Stimulated activated CD8-positive, alpha-beta memory T cell treated with anti-CD3 and anti-CD28 coated beads, Interleukin-4, amount 100 ng/mL, for 4 hours (primary cell): ENCODE results near the gene CHST15.

Source experiments
- DNase-seq, 2 donors: peaks; one replicate each; pipeline ENCODE4 v3.0.0-alpha.2; 2020; ENCODE audit warnings: low read depth in 2 of 2, low spot score in 1 of 2

The CHST15 gene

DNA sequence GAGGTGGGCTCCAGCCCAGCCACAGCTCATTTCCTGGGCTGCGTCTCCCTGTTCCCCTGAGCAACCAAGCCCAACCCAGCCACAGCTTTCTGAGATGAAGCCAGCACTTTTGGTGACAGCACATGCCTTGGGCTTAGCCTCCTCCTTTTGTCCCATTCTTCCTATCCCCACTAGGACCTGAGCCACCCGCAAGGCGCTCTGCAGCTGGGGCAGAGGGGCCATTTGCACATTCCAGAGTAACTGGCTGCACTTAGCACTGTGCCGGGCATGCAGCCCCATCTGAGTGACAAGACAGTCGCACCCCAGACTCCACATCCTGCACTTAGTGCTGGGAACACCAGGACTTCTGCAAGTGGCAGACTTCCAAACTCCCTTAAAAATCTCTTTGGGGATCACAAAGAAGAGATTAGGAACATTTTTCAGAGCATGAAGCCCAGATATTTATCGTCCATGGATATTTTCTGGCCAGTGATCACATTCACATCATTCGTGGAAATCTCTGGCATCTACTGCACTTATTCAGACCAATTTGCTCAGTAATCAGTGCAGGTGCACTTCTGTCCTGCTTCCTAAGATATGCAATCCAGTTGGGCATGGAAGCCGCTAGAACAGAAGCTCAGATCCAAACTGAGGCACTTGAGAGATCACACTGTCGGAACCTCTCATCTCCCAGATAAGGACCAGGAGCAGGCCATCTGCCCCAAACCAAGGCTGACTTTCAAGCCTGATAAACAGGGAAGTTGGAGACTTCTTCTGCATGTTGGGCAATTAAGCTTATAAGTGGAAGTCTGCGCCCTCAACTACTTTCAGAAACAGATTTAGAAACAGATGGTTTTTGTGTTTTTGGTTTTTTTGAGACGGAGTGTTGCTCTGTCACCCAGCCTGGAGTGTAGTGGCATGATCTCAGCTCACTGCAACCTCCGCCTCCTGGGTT is 26.4 kb downstream of the CHST15 start:
- DNase-seq: no peak

DNA sequence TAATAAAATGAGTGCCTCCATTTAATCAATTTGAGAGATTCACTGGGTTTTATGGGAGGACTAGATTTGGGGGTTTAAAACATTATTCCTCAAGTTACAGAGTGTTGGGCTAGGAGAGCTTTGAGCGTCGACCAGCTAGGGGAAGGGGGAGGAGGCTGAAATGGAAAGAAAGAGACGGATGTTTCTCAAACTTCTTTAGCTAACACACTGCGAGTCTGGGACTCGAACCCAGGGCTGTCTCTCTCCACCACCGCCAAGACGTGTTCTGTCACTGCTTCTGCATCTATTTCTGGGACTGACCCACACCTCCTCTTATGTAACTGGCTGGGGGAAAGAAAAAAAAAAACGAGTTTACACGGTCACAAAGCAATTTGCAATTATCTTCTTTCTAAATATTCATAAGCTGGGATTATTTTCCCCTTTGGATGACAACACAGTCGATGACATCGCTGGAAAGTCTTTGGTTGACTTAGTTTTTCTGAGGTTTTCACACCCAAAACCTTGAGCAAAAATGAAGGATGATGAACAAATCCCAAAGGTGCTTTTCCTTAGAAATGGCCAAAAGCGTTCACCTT is 27.2 kb downstream of the CHST15 start:
- DNase-seq: no peak

DNA sequence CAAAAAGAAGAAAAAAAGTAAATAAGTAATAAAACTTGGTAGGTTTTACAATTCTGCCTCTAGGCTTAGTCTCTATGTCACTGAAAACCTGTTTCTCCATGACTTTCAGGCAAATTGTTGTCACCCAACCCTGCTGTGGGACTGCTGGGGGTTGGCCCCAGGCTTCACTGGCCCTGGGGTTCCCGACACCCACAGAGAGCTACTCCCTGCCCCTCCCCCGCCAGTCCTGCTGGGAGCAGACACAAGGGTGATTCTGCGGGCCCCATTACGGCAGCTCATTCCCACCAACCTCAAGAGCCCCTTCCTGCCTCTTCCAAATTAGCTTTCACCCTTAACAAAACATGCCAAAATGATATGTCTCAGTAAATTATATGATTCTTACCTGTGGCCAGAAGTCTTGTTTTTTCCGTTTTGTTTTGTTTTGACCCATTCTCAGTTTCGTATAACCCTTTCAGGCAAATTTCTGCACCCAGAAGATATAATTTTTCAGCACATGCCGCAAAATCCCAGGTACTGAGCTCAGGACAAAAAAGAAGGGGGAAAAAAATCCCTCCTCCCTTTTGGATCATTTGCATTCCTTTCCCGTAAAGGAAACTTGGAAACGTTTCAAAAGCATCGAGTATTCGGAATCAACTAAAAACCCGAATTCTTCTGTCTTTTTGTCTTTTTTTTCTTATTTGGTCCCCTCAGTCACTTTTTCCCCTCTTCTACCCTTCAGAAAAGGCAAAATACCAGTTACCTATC is 27.8 kb downstream of the CHST15 start:
- no peak for DNase-seq

- DNase-seq: no peak
Observed at GRCh38 chr10:124064676-124065075, 28.7 kb downstream of the CHST15 start.

DNA sequence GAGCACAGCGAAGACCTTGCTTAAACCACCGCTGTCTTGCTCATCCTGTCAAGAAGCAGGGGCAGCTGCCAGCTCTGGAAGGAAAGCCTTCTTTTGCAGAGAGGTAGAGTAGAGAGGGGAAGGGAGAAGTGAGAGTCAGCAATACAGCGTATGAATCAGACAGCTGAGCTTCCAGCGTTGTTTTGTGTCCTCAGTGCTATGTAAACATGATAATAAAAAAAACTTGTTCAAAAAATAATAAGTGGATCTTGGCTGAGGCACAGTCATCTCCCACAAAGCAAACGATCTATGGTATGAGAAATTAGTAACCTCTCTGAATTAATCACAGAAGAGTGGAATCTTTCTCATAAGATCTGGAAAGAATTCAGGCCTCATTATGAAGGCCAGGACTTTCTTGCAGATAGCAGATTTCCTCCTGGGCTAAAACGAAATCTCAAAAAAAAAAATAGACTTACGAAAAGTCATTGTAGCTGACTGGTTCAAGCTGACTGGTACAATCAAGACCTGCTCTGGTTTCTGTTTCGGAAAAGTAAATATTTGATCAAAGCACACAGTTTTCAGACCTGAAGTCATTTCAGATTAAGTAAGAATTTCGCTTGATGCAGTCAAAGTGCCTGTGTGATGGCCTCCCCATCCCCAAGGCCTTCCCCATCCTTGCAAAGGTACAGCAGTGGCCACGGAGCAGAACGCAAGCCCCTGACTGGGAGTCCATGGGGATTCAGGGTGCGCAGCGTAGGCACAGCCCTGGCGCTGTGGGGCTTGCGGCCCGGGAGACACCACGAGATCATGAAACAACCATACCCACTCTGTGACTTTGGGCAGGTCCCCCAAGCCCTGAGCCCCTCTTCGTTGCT is 29.4 kb downstream of the CHST15 start:
- DNase-seq: no peak

GRCh38 chr10:124062390-124062789 is 31.0 kb downstream of the CHST15 start:
- no peak for DNase-seq

- no peak for DNase-seq
Observed at GRCh38 chr10:124061030-124061429, 32.4 kb downstream of the CHST15 start.

DNA sequence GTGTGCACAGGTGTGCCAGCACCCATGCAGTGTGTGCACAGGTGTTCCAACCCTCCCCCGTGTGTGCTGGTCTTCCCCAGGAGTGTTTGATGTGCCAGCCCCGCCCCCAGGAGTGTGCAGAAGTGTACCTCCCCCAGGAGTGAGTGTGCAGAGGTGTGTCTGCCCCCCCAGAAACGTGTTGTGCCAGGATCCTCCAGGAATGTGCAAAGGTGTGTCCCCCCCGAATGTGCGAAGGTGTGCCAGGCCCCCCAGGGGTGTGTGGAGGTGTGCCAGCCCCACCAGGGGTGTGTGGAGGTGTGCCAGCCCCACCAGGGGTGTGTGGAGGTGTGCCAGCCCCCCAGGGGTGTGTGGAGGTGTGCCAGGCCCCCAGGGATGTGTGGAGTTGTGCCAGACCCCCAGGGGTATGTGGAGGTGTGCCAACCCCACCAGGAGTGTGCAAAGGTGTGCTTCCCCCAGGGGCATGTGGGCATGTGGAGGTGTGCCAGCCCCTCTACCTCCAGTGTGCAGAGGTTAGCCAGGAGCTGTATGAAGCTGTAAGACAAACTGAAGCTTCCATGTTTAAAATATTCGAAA is 33.2 kb downstream of the CHST15 start:
- no peak for DNase-seq

- no peak for DNase-seq
Observed at GRCh38 chr10:124059551-124059950, 33.8 kb downstream of the CHST15 start.

DNA sequence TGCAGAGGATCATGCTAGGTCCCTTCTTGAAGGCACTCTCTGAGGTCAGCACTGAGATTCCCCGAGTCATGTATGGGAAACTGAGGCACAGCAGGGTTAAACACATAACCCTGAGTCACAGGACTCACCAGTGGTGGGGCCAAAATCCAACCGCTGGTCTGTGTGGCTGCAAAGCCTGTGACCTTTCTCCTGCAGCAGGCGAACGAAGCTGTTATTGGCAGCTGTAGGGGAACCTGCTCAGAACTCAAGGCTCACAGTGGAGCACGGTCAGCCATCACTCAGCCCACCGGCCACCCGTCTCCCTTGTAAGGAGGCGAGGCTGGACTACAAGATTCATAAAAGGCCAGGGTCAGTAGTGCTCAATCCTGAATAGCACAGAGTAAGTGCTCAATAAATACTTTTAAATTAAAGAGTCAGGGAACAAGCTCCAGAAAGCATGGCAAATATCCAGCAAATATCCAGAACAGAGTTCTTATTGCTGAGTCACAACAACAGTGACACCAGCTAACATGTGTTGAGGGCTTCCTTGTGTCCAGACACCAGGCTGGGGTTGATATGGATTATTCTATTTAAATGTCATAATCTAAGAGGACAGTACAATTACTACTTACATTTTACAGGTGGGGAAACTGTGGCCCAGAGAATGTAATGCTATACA is 34.9 kb downstream of the CHST15 start:
- no peak for DNase-seq

GRCh38 chr10:124057601-124058000 is 35.8 kb downstream of the CHST15 start:
- DNase-seq: no peak

- no peak for DNase-seq
Observed at GRCh38 chr10:124056337-124056980, 36.9 kb downstream of the CHST15 start.

GRCh38 chr10:124053971-124054370 is 39.4 kb downstream of the CHST15 start:
- DNase-seq: no peak

DNA sequence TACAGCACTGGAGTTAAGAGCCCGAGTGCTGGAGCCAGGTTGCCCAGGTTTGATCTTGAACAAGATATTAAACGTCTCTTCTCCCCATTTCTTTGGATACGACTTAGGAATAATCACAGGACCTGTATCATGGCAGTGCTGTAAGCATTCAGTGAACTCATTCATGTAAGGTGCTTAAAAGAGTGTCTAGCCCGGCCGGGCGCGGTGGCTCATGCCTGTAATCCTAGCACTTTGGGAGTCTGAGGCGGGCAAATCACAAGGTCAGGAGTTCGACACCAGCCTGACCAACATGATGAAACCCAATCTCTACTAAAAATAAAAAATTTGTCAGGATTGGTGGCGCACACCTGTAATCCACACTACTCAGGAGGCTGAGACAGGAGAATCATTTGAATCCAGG is 40.8 kb downstream of the CHST15 start:
- DNase-seq: no peak

GRCh38 chr10:124050021-124051015 is 43.1 kb downstream of the CHST15 start:
- no peak for DNase-seq

GRCh38 chr10:124049484-124049883 is 43.9 kb downstream of the CHST15 start:
- no peak for DNase-seq

GRCh38 chr10:124048371-124049290 is 44.8 kb downstream of the CHST15 start:
- no peak for DNase-seq
